Myometrial cell (primary cell): Measurements from ENCODE around the gene SLC35A2. TPM values are rescaled to one million over a fixed set of nuclear protein-coding genes. Genes with fewer than 3 reads are reported as not detected.

ENCODE experiments used
- total RNA-seq: library from RNA; depleted of rRNA; stranded (reverse); fragments of >200 nt; gene quantifications from 2 replicates; pipeline ENCODE4 v1.2.3, GENCODE V29; 2015

The SLC35A2 gene
- 41.5 and 46.1 TPM in 2 replicates for total RNA-seq

GRCh38 chrX:48911412-48912182 lies at the start of gene SLC35A2:
SLC35A2 (minus strand) TSS chrX:48911646; CDS start chrX:48911636, 10 bp downstream.

GRCh38 chrX:48957477-48957826 lies 46.0 kb upstream of the SLC35A2 start, which contains the start of gene OTUD5:
OTUD5 (minus strand) TSS chrX:48957607; CDS start chrX:48957570, 37 bp downstream.

DNA sequence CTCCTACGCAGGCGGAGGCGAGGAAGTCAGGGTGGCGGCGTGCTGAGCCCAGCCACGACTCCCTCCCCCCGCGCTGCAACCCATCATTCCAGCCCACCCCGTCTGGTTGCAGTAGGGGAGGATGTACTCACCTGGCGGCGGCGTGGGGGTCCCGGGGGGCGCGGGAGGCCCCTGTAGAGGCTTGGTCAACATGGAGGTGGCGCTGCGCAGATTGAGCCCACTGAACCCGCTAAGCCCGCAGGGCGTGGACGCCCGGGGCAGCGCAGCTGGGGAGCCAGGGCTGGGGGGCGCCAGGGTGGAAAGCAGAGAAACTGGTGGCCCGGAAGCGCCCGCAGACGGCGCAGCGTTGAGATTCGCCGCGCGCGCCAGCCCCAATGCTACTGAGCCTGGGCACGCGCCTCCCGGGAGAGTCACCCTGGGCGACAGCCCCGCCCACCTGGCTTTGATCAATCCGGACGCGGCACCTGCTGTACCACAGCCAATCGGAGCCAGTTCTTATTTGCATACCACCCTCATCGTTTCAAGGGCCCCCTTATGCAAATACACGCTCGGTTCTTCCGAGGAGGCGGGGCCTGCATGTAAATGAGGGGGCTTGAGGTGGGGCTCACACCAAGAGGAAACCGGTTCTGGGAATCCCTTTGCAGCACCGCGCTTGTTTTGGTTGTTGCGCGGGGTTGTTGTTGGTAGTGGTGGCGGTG lies 7.3 kb upstream of the SLC35A2 start, which contains the start of gene PIM2:
Gene PIM2, minus strand, starts transcription at position 382 of the 698 bp plus-strand sequence. Its CDS starts 190 bp downstream, at position 192.

DNA sequence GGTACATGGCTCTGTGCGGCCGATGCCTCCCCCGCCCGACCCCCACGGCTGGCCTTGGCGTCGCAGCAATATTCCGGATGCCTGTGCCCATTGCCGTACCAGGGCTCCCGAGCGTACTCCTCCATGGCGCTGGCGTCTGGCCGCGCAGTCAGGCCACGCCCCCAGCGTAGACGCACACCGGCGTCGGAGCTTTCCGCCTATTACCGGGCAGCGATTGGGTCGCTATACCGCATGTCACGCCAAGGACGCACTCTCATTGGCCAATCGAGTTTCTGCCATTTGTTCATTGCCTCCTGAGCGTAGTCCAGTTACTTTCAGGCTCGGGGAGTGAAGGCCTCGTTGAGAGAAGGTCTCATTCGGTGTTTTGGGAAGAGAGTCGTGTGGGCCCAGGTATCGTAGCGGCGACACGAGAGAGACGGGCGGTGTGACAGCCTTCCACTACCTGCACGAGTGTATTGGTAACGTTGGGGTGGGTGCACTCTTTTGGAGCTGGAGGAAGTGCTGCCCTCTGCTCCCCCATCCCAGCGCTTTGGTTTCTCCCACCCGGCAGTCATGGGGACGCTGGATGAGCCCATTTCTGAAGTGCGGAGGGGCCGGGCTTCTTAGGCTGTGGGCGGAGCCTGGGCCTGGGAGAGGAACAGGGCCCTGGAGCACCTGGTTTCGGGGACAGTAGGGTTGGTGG lies 13.7 kb downstream of the SLC35A2 start, which contains the start of the genes PQBP1 and TIMM17B:
Gene PQBP1, plus strand, starts transcription at position 306 of the 682 bp plus-strand sequence. CDS start 580 bp downstream, outside the sequence.
Gene TIMM17B, minus strand, starts transcription at position 144 of the 682 bp plus-strand sequence. Its CDS starts 19 bp downstream, at position 125.

Other genes with a start within 250 kb of the SLC35A2 start
- gene WAS, start 227.8 kb downstream of the SLC35A2 start, total RNA-seq = 0.58 TPM in 1 of 2 replicates, not detected in the other
- 10.5 and 10.7 TPM in 2 replicates for gene SUV39H1, start 214.9 kb downstream of the SLC35A2 start, total RNA-seq
- gene GLOD5, start 149.9 kb downstream of the SLC35A2 start, total RNA-seq = not detected in 2 replicates
- not detected in 2 replicates for gene GATA1, start 125.1 kb downstream of the SLC35A2 start, total RNA-seq
- gene HDAC6, start 109.6 kb downstream of the SLC35A2 start, total RNA-seq = 30.3 and 31.7 TPM in 2 replicates
- not detected in 2 replicates for gene ERAS, start 85.1 kb downstream of the SLC35A2 start, total RNA-seq
- 0.53 TPM in 1 of 2 replicates, not detected in the other for gene PCSK1N, start 76.0 kb downstream of the SLC35A2 start, total RNA-seq
- gene TIMM17B, start 13.9 kb downstream of the SLC35A2 start, total RNA-seq = 43.5 and 45.7 TPM in 2 replicates
- gene PQBP1, start 13.7 kb downstream of the SLC35A2 start, total RNA-seq = 56.4 and 83.3 TPM in 2 replicates
- 6.9 and 7.4 TPM in 2 replicates for gene PIM2, start 7.4 kb upstream of the SLC35A2 start, total RNA-seq
- 39.2 and 48.0 TPM in 2 replicates for gene OTUD5, start 46.0 kb upstream of the SLC35A2 start, total RNA-seq
- 1.4 and 2.0 TPM in 2 replicates for gene KCND1, start 60.2 kb upstream of the SLC35A2 start, total RNA-seq
- gene GRIPAP1, start 90.6 kb upstream of the SLC35A2 start, total RNA-seq = 11.3 and 19.0 TPM in 2 replicates
- 66.3 and 69.2 TPM in 2 replicates for gene TFE3, start 131.7 kb upstream of the SLC35A2 start, total RNA-seq
- gene CCDC120, start 147.4 kb upstream of the SLC35A2 start, total RNA-seq = 0.58 and 1.4 TPM in 2 replicates
- 19.7 and 34.6 TPM in 2 replicates for gene PRAF2, start 162.4 kb upstream of the SLC35A2 start, total RNA-seq
- 55.6 and 65.9 TPM in 2 replicates for gene WDR45, start 168.2 kb upstream of the SLC35A2 start, total RNA-seq
- gene GPKOW, start 212.1 kb upstream of the SLC35A2 start, total RNA-seq = 27.4 and 34.4 TPM in 2 replicates